BLaER1 treated with 17β-estradiol and CSF1 and Interleukin-3, amounts not matched to agents 10 nM and 100 nM (cell line): ENCODE measurements around the gene ADAM17.

Source experiments
- H3K27ac ChIP-seq, 11 experiments: shearing (Covaris generic); formaldehyde crosslinking; 2 replicates each; pipeline ENCODE4 v1.8.1; 2022
- H3K27me3 ChIP-seq, 11 experiments: shearing (Covaris generic); formaldehyde crosslinking; 2 replicates each; pipeline ENCODE4 v1.8.1; 2022
- H3K36me3 ChIP-seq, 11 experiments: shearing (Covaris generic); formaldehyde crosslinking; 2 replicates each; pipeline ENCODE4 v1.8.1; 2022
- H3K4me1 ChIP-seq, 10 experiments: shearing (Covaris generic); formaldehyde crosslinking; 2 replicates each; pipeline ENCODE4 v1.8.1; 2022
- H3K4me2 ChIP-seq, 11 experiments: shearing (Covaris generic); formaldehyde crosslinking; 2 replicates each; pipeline ENCODE4 v1.8.1; 2022
- H3K4me3 ChIP-seq, 10 experiments: shearing (Covaris generic); formaldehyde crosslinking; 2 replicates each; pipeline ENCODE4 v1.8.1; 2022
- H3K9ac ChIP-seq, 11 experiments: shearing (Covaris generic); formaldehyde crosslinking; 2 replicates each; pipeline ENCODE4 v1.8.1; 2022
- H3K9me3 ChIP-seq, 11 experiments: shearing (Covaris generic); formaldehyde crosslinking; replicated peaks in 1 of 11; 2 replicates each; pipeline ENCODE4 v1.8.1; 2022
- H4K20me1 ChIP-seq, 11 experiments: shearing (Covaris generic); formaldehyde crosslinking; 2 replicates each; pipeline ENCODE4 v1.8.1; 2022
- Cebpa-rat ChIP-seq, 11 experiments: shearing (Covaris generic); IDR thresholded peaks; 2 replicates each; pipeline ENCODE4 v1.8.1; 2022

The ADAM17 gene

DNA sequence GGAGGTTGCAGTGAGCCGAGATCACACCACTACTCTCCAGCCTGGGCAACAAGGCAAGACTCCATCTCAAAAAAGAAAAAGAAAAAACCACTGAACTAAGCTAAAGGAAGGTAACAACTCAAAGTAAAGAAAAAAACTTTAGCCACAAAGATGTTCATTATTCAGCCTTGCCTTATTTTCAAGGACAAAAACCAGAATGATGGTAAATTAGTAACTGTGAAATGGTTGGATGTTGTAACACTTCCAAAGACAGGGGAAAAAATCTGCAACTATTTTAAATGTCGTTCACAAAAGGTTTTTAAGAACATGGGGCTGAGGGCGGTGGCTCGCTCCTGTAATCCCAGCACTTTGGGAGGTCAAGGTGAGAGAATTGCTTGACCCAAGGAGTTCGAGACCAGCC lies 10.1 kb downstream of the ADAM17 start:
- peak overlapping the region; percentile 4 to 98 (median 88); a peak in 19 of 22 replicates for H3K27ac ChIP-seq
- H4K20me1 ChIP-seq, result peaks cover 0 to 82% (median 29%) of the 10 kb centered on the region in 11 experiments; a peak in 15 of 22 replicates
- H3K4me1 ChIP-seq, result peaks cover 93 to 100% (median 99%) of the 10 kb centered on the region in 10 experiments
- peak overlapping the region in 6 of 11 experiments; percentile 8 to 62 (median 40); a peak in 6 of 22 replicates for H3K9ac ChIP-seq
- no peak for TF ChIP-seq Cebpa-rat (IDR thresholded peaks at IDR 0.05)
- H3K27me3 ChIP-seq, result no peaks in the 10 kb centered on the region
- peak overlapping the region; percentile 66 to 98 (median 86) for H3K4me2 ChIP-seq
- H3K4me3 ChIP-seq, result no peak overlapping the region
- H3K36me3 ChIP-seq, result peaks cover 20 to 69% (median 36%) of the 10 kb centered on the region in 11 experiments
- H3K9me3 ChIP-seq, result no peaks in the 10 kb centered on the region

GRCh38 chr2:9543557-9543956 lies 12.1 kb downstream of the ADAM17 start:
- Histone ChIP-seq H3K4me3 (peak overlapping the region in 4 of 10 experiments; percentile 4 to 31 (median 12); a peak in 5 of 20 replicates), H3K4me1 (peaks cover 79 to 100% (median 94%) of the 10 kb centered on the region in 10 experiments), H3K9ac (peak overlapping the region; percentile 28 to 62 (median 55); a peak in 19 of 22 replicates), H3K9me3 (no peaks in the 10 kb centered on the region), H3K4me2 (peak overlapping the region; percentile 66 to 98 (median 86)), H3K36me3 (peaks cover 20 to 59% (median 30%) of the 10 kb centered on the region in 11 experiments), H3K27ac (peak overlapping the region; percentile 43 to 98 (median 88)), H4K20me1 (peaks cover 0 to 63% (median 29%) of the 10 kb centered on the region in 11 experiments; a peak in 15 of 22 replicates), H3K27me3 (no peaks in the 10 kb centered on the region)
- TF ChIP-seq Cebpa-rat (IDR thresholded peaks at IDR 0.05), result no peak

- peak overlapping the region; percentile 63 to 97 (median 77); a peak in 21 of 22 replicates for H3K4me2 ChIP-seq
- H4K20me1 ChIP-seq, result peaks cover 0 to 30% (median 8%) of the 10 kb centered on the region in 11 experiments; a peak in 12 of 22 replicates
- peak overlapping the region; percentile 88 to 99 (median 94) for H3K27ac ChIP-seq
- peak in 2 of 11 experiments; percentile 52 to 70; a peak in 3 of 22 replicates for TF ChIP-seq Cebpa-rat (IDR thresholded peaks at IDR 0.05)
- peaks cover 27 to 62% (median 42%) of the 10 kb centered on the region in 11 experiments for H3K36me3 ChIP-seq
- H3K27me3 ChIP-seq, result no peaks in the 10 kb centered on the region
- H3K4me3 ChIP-seq, result peak overlapping the region; percentile 15 to 47 (median 36); a peak in 12 of 20 replicates
- H3K9me3 ChIP-seq, result no peaks in the 10 kb centered on the region
- H3K9ac ChIP-seq, result peak overlapping the region; percentile 75 to 87 (median 79)
- H3K4me1 ChIP-seq, result peaks cover 69 to 92% (median 84%) of the 10 kb centered on the region in 10 experiments
Observed at GRCh38 chr2:9539531-9539930, 16.1 kb downstream of the ADAM17 start.

- peaks cover 69 to 92% (median 82%) of the 10 kb centered on the region in 10 experiments for H3K4me1 ChIP-seq
- peak overlapping the region; percentile 24 to 97 (median 77); a peak in 17 of 22 replicates for H3K4me2 ChIP-seq
- peak in 5 of 11 experiments; percentile 41 to 91 (median 52); a peak in 7 of 22 replicates for TF ChIP-seq Cebpa-rat (IDR thresholded peaks at IDR 0.05)
- no peaks in the 10 kb centered on the region for H3K27me3 ChIP-seq
- H3K9me3 ChIP-seq, result no peaks in the 10 kb centered on the region
- peak overlapping the region; percentile 75 to 87 (median 79) for H3K9ac ChIP-seq
- H3K27ac ChIP-seq, result peak overlapping the region; percentile 88 to 99 (median 94)
- peaks cover 40 to 69% (median 54%) of the 10 kb centered on the region in 11 experiments for H3K36me3 ChIP-seq
- peak overlapping the region in 9 of 10 experiments; percentile 17 to 47 (median 36); a peak in 11 of 20 replicates for H3K4me3 ChIP-seq
- peaks cover 0 to 25% (median 0%) of the 10 kb centered on the region in 11 experiments; a peak in 5 of 22 replicates for H4K20me1 ChIP-seq
Observed at GRCh38 chr2:9538000-9538507, 17.6 kb downstream of the ADAM17 start.

DNA sequence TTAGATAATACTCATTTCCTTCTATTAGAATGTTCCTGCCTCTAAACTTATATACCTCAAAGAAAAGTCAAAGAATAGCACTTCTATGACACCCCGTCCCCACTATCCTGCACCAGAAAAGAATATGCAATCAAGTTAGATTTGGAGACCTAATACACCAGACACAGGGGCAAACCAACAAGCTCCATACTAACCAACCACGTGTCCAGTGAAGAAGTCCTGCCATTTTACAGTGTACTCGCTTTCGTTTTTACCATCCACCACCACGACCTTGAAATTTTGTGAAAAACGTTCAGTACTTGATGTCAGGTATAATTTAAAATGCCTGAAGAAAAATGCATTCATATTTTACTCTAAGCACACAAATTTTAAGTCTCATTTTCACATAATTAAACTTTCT lies 19.1 kb downstream of the ADAM17 start:
- peak overlapping the region in 9 of 10 experiments; percentile 55 to 66 (median 58); a peak in 11 of 20 replicates for H3K4me3 ChIP-seq

GRCh38 chr2:9535177-9535576 lies 20.5 kb downstream of the ADAM17 start:
- peak overlapping the region in 1 of 10 experiments; percentile 24; a peak in 1 of 20 replicates for H3K4me3 ChIP-seq
- peaks cover 0 to 43% (median 18%) of the 10 kb centered on the region in 11 experiments; a peak in 13 of 22 replicates for H4K20me1 ChIP-seq
- H3K9ac ChIP-seq, result peak overlapping the region in 7 of 11 experiments; percentile 83 to 91 (median 85); a peak in 9 of 22 replicates
- peaks cover 48 to 69% (median 57%) of the 10 kb centered on the region in 11 experiments for H3K36me3 ChIP-seq
- H3K4me2 ChIP-seq, result peak overlapping the region; percentile 54 to 91 (median 83)
- no peaks in the 10 kb centered on the region for H3K9me3 ChIP-seq
- H3K4me1 ChIP-seq, result peaks cover 53 to 70% (median 59%) of the 10 kb centered on the region in 10 experiments
- no peaks in the 10 kb centered on the region for H3K27me3 ChIP-seq
- no peak for TF ChIP-seq Cebpa-rat (IDR thresholded peaks at IDR 0.05)
- H3K27ac ChIP-seq, result peak overlapping the region in 10 of 11 experiments; percentile 88 to 99 (median 94); a peak in 19 of 22 replicates

More for the DNA sequence above, 19.1 kb downstream of the ADAM17 start:
- H3K27me3 ChIP-seq, result no peaks in the 10 kb centered on the region
- H4K20me1 ChIP-seq, result peaks cover 0 to 30% (median 6%) of the 10 kb centered on the region in 11 experiments; a peak in 11 of 22 replicates
- no peak for TF ChIP-seq Cebpa-rat (IDR thresholded peaks at IDR 0.05)
- peak overlapping the region; percentile 68 to 91 (median 83) for H3K4me2 ChIP-seq
- no peaks in the 10 kb centered on the region for H3K9me3 ChIP-seq
- H3K9ac ChIP-seq, result peak overlapping the region; percentile 83 to 91 (median 86); a peak in 21 of 22 replicates
- peaks cover 64 to 84% (median 72%) of the 10 kb centered on the region in 10 experiments for H3K4me1 ChIP-seq
- H3K36me3 ChIP-seq, result peaks cover 40 to 69% (median 54%) of the 10 kb centered on the region in 11 experiments
- H3K27ac ChIP-seq, result peak overlapping the region; percentile 87 to 99 (median 94); a peak in 21 of 22 replicates

DNA sequence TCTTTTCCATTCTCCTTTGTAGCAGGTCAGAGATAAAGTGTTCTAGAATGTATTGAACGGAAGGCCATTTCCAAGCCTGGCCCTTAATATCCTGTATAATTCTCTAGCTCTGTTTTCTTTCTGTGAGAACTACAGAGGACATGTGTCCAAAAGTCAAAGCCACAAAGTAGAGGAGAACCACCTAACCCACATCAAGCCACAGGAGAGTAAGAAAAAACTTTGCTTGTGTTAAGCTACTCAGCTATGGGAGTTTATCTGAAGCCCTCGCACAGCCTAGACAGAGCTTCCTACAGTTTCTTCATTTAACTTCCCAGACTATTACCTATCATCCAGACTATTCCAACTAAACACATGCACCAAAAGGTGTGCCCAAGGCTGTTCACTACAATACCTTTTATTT lies 22.0 kb downstream of the ADAM17 start:
- Histone ChIP-seq H3K4me1 (peaks cover 41 to 56% (median 51%) of the 10 kb centered on the region in 10 experiments), H3K9me3 (no peaks in the 10 kb centered on the region), H4K20me1 (peaks cover 4 to 58% (median 33%) of the 10 kb centered on the region in 11 experiments; a peak in 15 of 22 replicates), H3K4me3 (no peak overlapping the region), H3K27ac (peak overlapping the region in 9 of 11 experiments; percentile 21 to 99 (median 88); a peak in 15 of 22 replicates), H3K27me3 (no peaks in the 10 kb centered on the region), H3K36me3 (peaks cover 63 to 81% (median 72%) of the 10 kb centered on the region in 11 experiments), H3K9ac (peak overlapping the region in 1 of 11 experiments; percentile 28; a peak in 1 of 22 replicates), H3K4me2 (peak overlapping the region; percentile 8 to 91 (median 36); a peak in 15 of 22 replicates)
- no peak for TF ChIP-seq Cebpa-rat (IDR thresholded peaks at IDR 0.05)

DNA sequence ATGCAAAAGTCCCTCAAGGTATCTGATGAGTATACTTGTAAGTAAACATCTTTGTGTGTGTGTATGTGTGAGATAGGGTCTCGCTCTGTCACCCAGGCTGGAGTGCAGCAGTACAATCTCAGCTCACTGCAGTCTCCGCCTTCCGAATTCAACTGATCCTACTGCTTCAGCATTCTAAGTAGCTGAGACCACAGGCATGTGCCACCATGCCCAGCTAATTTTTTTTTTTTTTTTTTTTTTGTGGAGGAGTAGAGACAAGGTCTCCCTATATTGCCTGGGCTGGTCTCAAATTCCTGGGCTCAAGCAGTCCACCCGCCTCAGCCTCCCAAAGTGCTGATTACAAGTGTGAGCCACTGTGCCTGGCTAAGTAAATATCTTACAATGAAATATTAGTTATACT lies 23.2 kb downstream of the ADAM17 start:
- Histone ChIP-seq H3K9ac (0 out of 22 replicates have a peak overlapping the region, but pooled peaks of 1 of the 11 experiments have one; percentile 4), H4K20me1 (peaks cover 9 to 69% (median 39%) of the 10 kb centered on the region in 11 experiments; a peak in 15 of 22 replicates), H3K27ac (peak overlapping the region in 1 of 11 experiments; percentile 91; a peak in 2 of 22 replicates), H3K9me3 (no peaks in the 10 kb centered on the region), H3K4me3 (no peak overlapping the region), H3K27me3 (no peaks in the 10 kb centered on the region), H3K36me3 (peaks cover 74 to 93% (median 85%) of the 10 kb centered on the region in 11 experiments), H3K4me2 (no peak overlapping the region), H3K4me1 (peaks cover 40 to 51% (median 50%) of the 10 kb centered on the region in 10 experiments)
- TF ChIP-seq Cebpa-rat (IDR thresholded peaks at IDR 0.05), result no peak
